ENCODE data around the gene TBX19. TPM values are rescaled to one million over a fixed set of nuclear protein-coding genes. Genes with fewer than 3 reads are reported as not detected.
"Not testable (repeated sequence)": the region's sequence is repeated elsewhere in the genome, so short reads cannot be mapped to it uniquely, and the experiment has no call there.

The TBX19 gene
- total RNA-seq, 1 donor from 2014 or later: 0.51 TPM

- DNase-seq: peak; percentile 70
These were observed 40.2 kb downstream of the TBX19 start for GRCh38 chr1:168320800-168321450.

- DNase-seq: peak; percentile 52
These were observed 41.3 kb downstream of the TBX19 start for GRCh38 chr1:168321945-168322344.

- DNase-seq: no peak
These were observed 44.2 kb downstream of the TBX19 start for GRCh38 chr1:168324745-168325425.

GRCh38 chr1:168328731-168329364 lies 48.2 kb downstream of the TBX19 start:
- no peak for DNase-seq

GRCh38 chr1:168330285-168330684 lies 49.6 kb downstream of the TBX19 start:
- DNase-seq: no peak

GRCh38 chr1:168331569-168331968 lies 50.9 kb downstream of the TBX19 start:
- no peak for DNase-seq

GRCh38 chr1:168333562-168334276 lies 53.0 kb downstream of the TBX19 start:
- DNase-seq: no peak

- no peak for DNase-seq
These were observed 54.8 kb downstream of the TBX19 start for GRCh38 chr1:168335500-168335899.

GRCh38 chr1:168338589-168339503 lies 58.2 kb downstream of the TBX19 start:
- no peak for DNase-seq

- DNase-seq: no peak
These were observed 60.3 kb downstream of the TBX19 start for GRCh38 chr1:168340781-168341482.

GRCh38 chr1:168341483-168341975 lies 60.9 kb downstream of the TBX19 start:
- DNase-seq: no peak

GRCh38 chr1:168342572-168343280 lies 62.0 kb downstream of the TBX19 start:
- DNase-seq: peak; percentile 91

- peak; percentile 19 for DNase-seq
These were observed 62.9 kb downstream of the TBX19 start for GRCh38 chr1:168343566-168343965.

- DNase-seq: no peak
These were observed 63.8 kb downstream of the TBX19 start for GRCh38 chr1:168344517-168344916.

- DNase-seq: no peak
These were observed 65.3 kb downstream of the TBX19 start for GRCh38 chr1:168345939-168346338.

GRCh38 chr1:168347630-168348029 lies 67.0 kb downstream of the TBX19 start:
- DNase-seq: no peak

GRCh38 chr1:168348146-168348709 lies 67.6 kb downstream of the TBX19 start:
- peak; percentile 28 for DNase-seq

GRCh38 chr1:168354335-168355269 lies 73.9 kb downstream of the TBX19 start:
- not testable (repeated sequence) for DNase-seq

Measured in dermis blood vessel endothelial cell (primary cell).